Measurements from ENCODE around the gene ANKRD63.

ANKRD63 gene

GRCh38 chr15:40285554-40286011 is 2.7 kb upstream of the ANKRD63 start:
- H3K36me3 ChIP-seq (ENCODE audit: control insufficient read depth, low read length) = no peaks in the 10 kb centered on the region
- H4K20me1 ChIP-seq (ENCODE audit: control insufficient read depth, insufficient read depth, low read depth, low read length) = no peaks in the 10 kb centered on the region
- H3K27me3 ChIP-seq (ENCODE audit: control insufficient read depth, low read length) = peaks cover 24% of the 10 kb centered on the region
- H3K79me2 ChIP-seq (ENCODE audit: control insufficient read depth, low read length) = no peaks in the 10 kb centered on the region
- no peaks in the 10 kb centered on the region for H3K9me2 ChIP-seq (replicated peaks; ENCODE audit: control insufficient read depth, low read length)
- peaks cover 23% of the 10 kb centered on the region for H3K4me1 ChIP-seq (ENCODE audit: control insufficient read depth, low read length)
- no peak for TF ChIP-seq EZH2phosphoT487 (IDR thresholded peaks at IDR 0.05; ENCODE audit: borderline replicate concordance, low read length)
- TF ChIP-seq, protein P1, sequence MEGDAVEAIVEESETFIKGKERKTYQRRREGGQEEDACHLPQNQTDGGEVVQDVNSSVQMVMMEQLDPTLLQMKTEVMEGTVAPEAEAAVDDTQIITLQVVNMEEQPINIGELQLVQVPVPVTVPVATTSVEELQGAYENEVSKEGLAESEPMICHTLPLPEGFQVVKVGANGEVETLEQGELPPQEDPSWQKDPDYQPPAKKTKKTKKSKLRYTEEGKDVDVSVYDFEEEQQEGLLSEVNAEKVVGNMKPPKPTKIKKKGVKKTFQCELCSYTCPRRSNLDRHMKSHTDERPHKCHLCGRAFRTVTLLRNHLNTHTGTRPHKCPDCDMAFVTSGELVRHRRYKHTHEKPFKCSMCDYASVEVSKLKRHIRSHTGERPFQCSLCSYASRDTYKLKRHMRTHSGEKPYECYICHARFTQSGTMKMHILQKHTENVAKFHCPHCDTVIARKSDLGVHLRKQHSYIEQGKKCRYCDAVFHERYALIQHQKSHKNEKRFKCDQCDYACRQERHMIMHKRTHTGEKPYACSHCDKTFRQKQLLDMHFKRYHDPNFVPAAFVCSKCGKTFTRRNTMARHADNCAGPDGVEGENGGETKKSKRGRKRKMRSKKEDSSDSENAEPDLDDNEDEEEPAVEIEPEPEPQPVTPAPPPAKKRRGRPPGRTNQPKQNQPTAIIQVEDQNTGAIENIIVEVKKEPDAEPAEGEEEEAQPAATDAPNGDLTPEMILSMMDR (IDR thresholded peaks at IDR 0.05; ENCODE audit: low read depth, low read length, poor library complexity, severe bottlenecking) = no peak
- H3K9me3 ChIP-seq (ENCODE audit: control insufficient read depth, insufficient read depth, low read length) = no peaks in the 10 kb centered on the region
- no peak overlapping the region for H3K27ac ChIP-seq (ENCODE audit: low read depth, low read length)
- H3K4me2 ChIP-seq (ENCODE audit: low read length) = no peak overlapping the region
- no peak overlapping the region for H3K4me3 ChIP-seq (ENCODE audit: low read length)
- H3F3A ChIP-seq (ENCODE audit: control insufficient read depth, insufficient read depth) = 0 out of 2 replicates have a peak, but pooled peaks cover 3% of the 10 kb centered on the region

GRCh38 chr15:40285151-40285550 is 2.3 kb upstream of the ANKRD63 start:
- Histone ChIP-seq H3K27me3 (ENCODE audit: control insufficient read depth, low read length) (peaks cover 24% of the 10 kb centered on the region), H3K4me2 (ENCODE audit: low read length) (no peak overlapping the region), H3K36me3 (ENCODE audit: control insufficient read depth, low read length) (no peaks in the 10 kb centered on the region), H3K9me3 (ENCODE audit: control insufficient read depth, insufficient read depth, low read length) (no peaks in the 10 kb centered on the region), H3F3A (ENCODE audit: control insufficient read depth, insufficient read depth) (0 out of 2 replicates have a peak, but pooled peaks cover 3% of the 10 kb centered on the region), H3K27ac (ENCODE audit: low read depth, low read length) (no peak overlapping the region), H4K20me1 (ENCODE audit: control insufficient read depth, insufficient read depth, low read depth, low read length) (no peaks in the 10 kb centered on the region), H3K79me2 (ENCODE audit: control insufficient read depth, low read length) (no peaks in the 10 kb centered on the region), H3K9me2 (replicated peaks; ENCODE audit: control insufficient read depth, low read length) (no peaks in the 10 kb centered on the region), H3K4me3 (ENCODE audit: low read length) (no peak overlapping the region), H3K4me1 (ENCODE audit: control insufficient read depth, low read length) (peaks cover 21% of the 10 kb centered on the region)
- TF ChIP-seq EZH2phosphoT487 (IDR thresholded peaks at IDR 0.05; ENCODE audit: borderline replicate concordance, low read length) = no peak
- TF ChIP-seq, protein P1 (IDR thresholded peaks at IDR 0.05; ENCODE audit: low read depth, low read length, poor library complexity, severe bottlenecking) = no peak

GRCh38 chr15:40283615-40284300 is 894 bp upstream of the ANKRD63 start:
- H3K4me2 ChIP-seq (ENCODE audit: low read length) = no peak overlapping the region
- H3K27me3 ChIP-seq (ENCODE audit: control insufficient read depth, low read length) = peaks cover 30% of the 10 kb centered on the region
- H3K4me3 ChIP-seq (ENCODE audit: low read length) = no peak overlapping the region
- no peaks in the 10 kb centered on the region for H4K20me1 ChIP-seq (ENCODE audit: control insufficient read depth, insufficient read depth, low read depth, low read length)
- H3K79me2 ChIP-seq (ENCODE audit: control insufficient read depth, low read length) = no peaks in the 10 kb centered on the region
- H3K4me1 ChIP-seq (ENCODE audit: control insufficient read depth, low read length) = peaks cover 12% of the 10 kb centered on the region
- no peak overlapping the region for H3K27ac ChIP-seq (ENCODE audit: low read depth, low read length)
- H3K36me3 ChIP-seq (ENCODE audit: control insufficient read depth, low read length) = no peaks in the 10 kb centered on the region
- H3K9me2 ChIP-seq (replicated peaks; ENCODE audit: control insufficient read depth, low read length) = no peaks in the 10 kb centered on the region
- TF ChIP-seq, protein P1 (IDR thresholded peaks at IDR 0.05; ENCODE audit: low read depth, low read length, poor library complexity, severe bottlenecking) = no peak
- TF ChIP-seq EZH2phosphoT487 (IDR thresholded peaks at IDR 0.05; ENCODE audit: borderline replicate concordance, low read length) = no peak
- 0 out of 2 replicates have a peak, but pooled peaks cover 3% of the 10 kb centered on the region for H3F3A ChIP-seq (ENCODE audit: control insufficient read depth, insufficient read depth)
- no peaks in the 10 kb centered on the region for H3K9me3 ChIP-seq (ENCODE audit: control insufficient read depth, insufficient read depth, low read length)
